Fibroblast of skin of scalp (primary cell): ENCODE measurements around the gene CAMTA1.

Experiments used
- DNase-seq: peaks from one replicate; pipeline ENCODE4 v3.0.0-alpha.2; 2013

Gene CAMTA1

DNA sequence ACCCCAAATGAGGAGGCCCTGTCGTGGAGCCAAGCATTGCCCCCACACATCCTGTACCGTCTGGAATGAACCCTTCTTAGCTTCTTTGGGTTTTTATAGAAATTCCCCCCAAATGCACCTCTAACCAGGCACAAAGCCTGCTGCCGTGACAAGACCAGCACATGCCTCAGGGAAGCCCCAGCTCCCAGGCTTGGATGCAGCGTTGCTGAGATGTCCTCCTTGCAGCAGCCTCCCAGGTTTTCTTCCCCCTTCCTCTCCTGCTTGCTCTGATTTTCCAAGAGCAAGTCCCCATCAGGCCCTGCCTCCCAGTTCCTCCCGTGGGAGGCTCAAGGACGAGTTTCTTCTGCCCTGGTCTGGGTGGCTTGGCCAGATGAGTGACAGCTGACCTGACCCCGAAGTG, 866.8 kb downstream of the CAMTA1 start:
- DNase-seq: no peak

DNA sequence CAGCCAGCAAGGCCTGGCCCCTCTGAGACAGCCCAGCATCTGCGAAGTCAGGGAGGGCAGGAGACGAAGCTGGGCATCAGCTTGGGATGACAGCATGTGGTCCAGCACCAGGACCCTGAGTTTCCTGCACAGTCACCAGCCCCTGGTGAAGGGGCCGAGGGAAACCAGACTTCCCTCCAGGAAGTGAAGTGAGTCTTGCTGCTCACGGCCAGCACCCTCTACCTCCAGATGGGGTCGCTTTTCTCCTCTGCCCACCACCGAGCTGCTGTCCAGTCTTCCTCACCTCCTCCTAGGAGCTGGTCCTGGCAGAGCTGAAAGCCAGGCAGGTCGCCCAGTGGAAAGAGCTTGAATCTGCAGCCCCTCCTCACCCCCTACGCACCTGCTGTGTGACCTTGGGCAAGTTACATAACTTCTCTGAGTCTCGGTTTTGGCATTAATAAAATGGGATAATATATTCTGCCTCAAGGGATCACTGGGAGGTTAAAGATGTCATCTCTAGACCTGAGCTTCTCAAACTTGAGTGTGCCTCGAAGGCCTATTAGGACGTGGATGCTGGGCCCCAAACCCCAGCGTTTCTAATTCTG, 867.4 kb downstream of the CAMTA1 start:
- no peak for DNase-seq

DNA sequence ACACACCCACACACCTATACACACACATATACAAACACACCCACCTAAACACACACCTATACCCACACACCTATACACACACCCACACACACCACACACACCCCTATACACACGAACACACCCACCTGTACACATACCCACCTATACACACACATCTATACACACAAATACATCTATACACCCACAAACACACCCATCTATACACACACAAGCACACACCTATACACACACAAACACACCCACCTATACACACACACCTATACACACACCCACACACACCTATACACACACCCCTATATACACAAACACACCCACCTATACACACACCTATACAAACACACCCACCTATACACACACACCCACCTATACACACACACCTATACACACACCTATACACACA, 869.5 kb downstream of the CAMTA1 start:
- DNase-seq: no peak

- no peak for DNase-seq
Measured at GRCh38 chr1:7655354-7655753, 870.1 kb downstream of the CAMTA1 start.

DNA sequence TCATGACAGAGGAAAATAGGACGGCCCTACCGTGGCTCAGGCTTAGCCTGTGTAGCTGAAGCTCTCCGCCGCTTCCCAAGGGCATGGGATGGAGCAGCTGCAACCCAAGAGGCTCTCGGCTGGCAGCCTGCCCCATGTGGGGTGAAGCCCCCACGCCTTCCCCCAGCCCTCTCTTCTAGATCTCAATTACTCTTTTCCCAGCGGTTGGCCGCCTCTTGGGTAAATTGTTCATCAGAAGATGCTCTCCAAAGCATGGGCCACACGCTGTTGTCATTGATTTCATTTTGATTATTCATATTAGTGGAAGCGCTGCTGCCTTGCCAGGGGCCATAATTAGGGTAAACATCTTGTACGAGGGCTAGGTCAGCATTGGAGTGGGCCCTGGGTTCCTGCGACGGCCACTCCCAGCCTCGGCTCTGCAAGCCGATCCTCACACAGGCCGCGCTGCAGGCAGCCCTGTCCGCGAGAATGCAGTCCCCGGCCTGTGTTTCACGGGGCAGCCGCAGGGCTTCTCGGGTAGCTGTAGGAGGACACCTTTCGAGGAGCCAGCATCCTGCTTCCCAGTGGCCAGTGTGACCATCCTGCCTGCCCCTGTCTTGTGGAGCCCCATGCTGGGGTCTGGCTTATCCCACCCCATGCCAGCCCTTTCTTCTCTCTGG, 871.4 kb downstream of the CAMTA1 start:
- DNase-seq: no peak

GRCh38 chr1:7657287-7658016, 872.2 kb downstream of the CAMTA1 start:
- DNase-seq: no peak

GRCh38 chr1:7658099-7658498, 872.8 kb downstream of the CAMTA1 start:
- no peak for DNase-seq

- no peak for DNase-seq
Measured at GRCh38 chr1:7659514-7659913, 874.3 kb downstream of the CAMTA1 start.

DNA sequence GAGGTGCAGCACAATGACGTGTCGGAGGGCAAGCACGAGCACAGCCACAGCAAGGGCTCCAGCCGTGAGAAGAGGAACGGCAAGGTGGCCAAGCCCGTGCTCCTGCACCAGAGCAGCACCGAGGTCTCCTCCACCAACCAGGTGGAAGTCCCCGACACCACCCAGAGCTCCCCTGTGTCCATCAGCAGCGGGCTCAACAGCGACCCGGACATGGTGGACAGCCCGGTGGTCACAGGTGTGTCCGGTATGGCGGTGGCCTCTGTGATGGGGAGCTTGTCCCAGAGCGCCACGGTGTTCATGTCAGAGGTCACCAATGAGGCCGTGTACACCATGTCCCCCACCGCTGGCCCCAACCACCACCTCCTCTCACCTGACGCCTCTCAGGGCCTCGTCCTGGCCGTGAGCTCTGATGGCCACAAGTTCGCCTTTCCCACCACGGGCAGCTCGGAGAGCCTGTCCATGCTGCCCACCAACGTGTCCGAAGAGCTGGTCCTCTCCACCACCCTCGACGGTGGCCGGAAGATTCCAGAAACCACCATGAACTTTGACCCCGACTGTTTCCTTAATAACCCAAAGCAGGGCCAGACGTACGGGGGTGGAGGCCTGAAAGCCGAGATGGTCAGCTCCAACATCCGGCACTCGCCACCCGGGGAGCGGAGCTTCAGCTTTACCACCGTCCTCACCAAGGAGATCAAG, 878.3 kb downstream of the CAMTA1 start:
- DNase-seq: no peak

DNA sequence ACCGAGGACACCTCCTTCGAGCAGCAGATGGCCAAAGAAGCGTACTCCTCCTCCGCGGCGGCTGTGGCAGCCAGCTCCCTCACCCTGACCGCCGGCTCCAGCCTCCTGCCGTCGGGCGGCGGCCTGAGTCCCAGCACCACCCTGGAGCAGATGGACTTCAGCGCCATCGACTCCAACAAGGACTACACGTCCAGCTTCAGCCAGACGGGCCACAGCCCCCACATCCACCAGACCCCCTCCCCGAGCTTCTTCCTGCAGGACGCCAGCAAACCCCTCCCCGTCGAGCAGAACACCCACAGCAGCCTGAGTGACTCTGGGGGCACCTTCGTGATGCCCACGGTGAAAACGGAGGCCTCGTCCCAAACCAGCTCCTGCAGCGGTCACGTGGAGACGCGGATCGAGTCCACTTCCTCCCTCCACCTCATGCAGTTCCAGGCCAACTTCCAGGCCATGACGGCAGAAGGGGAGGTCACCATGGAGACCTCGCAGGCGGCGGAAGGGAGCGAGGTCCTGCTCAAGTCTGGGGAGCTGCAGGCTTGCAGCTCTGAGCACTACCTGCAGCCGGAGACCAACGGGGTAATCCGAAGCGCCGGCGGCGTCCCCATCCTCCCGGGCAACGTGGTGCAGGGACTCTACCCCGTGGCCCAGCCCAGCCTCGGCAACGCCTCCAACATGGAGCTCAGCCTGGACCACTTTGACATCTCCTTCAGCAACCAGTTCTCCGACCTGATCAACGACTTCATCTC, 879.1 kb downstream of the CAMTA1 start:
- DNase-seq: no peak

DNA sequence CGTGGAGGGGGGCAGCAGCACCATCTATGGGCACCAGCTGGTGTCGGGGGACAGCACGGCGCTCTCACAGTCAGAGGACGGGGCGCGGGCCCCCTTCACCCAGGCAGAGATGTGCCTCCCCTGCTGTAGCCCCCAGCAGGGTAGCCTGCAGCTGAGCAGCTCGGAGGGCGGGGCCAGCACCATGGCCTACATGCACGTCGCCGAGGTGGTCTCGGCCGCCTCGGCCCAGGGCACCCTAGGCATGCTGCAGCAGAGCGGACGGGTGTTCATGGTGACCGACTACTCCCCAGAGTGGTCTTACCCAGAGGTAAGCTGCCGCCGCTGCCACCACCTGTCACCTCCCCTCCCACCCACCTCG, 879.6 kb downstream of the CAMTA1 start:
- DNase-seq: no peak

DNA sequence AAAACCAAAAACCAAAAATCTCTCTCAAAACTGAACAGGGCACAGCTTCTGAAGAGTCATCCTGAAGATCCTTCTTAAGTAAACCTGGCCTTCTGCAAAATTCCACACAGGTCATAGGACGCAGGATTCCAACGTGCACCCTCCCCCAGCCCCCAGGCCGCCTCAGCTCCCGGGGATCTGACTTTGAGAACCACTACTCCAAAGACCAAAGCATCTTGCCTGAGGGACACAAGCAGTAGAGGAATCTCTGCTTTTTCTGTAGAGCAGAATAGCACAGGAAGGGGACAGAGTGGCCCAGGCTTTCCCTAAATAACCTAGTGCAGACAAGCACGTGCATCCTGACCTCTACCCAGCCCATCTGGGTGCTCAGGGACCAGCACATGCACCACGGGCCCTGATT, 881.0 kb downstream of the CAMTA1 start:
- DNase-seq: no peak

DNA sequence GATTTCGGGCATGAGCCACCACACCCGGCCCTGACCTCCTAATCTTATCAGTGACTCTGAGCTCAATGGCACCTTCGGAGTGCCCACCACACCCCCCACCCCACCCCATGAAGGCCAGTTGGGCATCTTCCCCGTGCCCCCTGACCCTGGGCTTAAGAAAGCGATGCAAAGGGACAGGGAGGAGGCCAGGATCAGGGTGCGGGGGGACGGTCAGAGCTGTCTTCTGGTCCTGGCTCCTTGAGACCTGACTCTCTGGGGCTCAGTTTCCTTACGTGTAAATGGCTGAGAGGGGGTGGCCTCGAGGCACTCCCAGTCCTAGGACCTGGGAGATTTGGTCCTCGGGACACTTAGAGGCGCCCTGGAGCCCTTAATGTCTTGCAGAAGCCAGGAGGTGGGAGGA, 881.9 kb downstream of the CAMTA1 start:
- no peak for DNase-seq

GRCh38 chr1:7667625-7668218, 882.5 kb downstream of the CAMTA1 start:
- peak; percentile 84 for DNase-seq

- peak; percentile 51 for DNase-seq
Measured at GRCh38 chr1:7669559-7670311, 884.5 kb downstream of the CAMTA1 start.

DNA sequence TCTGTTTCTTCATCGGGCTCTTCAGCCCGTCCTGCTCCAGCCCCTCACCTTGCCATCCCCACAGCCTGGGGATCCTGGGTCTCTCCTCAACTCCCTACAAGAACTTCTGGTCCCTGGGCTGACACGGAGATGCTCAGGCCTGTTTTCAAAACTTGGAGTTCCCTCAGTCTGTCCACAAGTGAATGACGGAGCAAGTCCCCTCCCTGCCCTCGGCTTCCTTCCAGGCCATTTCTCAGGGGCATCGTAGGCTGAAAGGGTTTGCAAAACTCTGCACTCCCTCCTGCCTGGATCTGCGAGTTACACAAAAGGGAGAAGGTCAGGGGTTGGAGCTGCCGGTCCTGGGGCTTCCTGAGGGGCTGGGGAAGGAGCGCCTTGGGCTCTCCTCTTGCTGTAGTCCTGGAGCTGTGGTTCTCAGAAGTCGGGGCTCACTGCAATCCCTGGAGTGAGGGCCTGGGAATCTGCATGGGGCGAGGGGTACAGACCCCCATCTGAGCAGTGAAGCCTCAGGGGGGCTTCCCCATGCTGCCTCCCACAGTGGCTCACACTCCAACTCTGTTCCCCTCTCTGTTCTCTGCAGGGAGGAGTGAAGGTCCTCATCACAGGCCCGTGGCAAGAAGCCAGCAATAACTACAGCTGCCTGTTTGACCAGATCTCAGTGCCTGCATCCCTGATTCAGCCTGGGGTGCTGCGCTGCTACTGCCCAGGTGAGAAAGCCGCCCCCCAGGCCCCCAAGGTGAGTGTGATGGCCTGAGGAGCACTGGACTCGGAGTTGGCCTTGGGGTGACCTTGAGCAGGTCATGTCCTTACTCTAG, 885.3 kb downstream of the CAMTA1 start:
- DNase-seq: no peak

- DNase-seq: no peak
Measured at GRCh38 chr1:7671146-7671465, 885.9 kb downstream of the CAMTA1 start.

- DNase-seq: no peak
Measured at GRCh38 chr1:7671676-7672075, 886.4 kb downstream of the CAMTA1 start.

DNA sequence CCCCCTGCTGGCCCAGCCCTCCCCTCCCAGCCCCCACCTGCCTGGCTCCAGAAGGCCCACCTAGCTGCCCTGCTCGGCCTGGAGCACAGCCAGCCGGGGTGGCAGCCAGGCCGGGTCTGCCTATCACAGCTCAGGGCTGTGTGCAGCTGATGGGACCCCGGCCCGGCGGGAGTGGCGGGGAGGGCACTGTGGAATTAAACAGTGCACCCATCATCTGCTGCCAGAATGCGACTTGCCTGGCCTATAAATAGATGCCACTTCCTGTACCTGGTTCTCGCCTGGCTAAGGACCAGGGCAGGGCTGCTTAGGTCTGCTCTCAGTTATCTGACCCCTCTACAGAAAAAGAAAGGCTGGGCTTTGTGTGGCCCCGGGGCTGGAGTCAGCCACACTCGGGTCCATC, 887.6 kb downstream of the CAMTA1 start:
- DNase-seq: no peak

DNA sequence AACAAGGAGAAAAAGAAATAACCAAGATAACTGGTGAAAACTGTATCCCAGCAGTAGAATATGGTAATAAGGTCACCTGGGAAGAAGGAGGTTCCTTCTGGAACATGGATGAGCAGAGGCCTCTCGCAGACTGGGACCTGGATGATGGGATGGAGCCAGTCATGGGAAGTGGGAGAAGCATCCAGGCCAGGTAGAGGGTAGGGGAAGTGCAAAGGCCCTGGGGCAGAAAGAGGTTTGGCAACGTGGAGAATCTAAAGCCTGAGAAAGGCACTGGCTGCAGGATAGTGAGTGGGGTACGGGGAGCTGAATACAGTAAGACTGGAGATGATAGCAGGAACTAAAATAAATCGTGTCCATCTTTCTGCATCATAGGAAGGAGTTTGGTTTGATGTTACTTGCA, 889.7 kb downstream of the CAMTA1 start:
- no peak for DNase-seq
